OCI-LY7 (cell line): Measurements from ENCODE around the gene CDC42BPB. TPM values are rescaled to one million over a fixed set of nuclear protein-coding genes. Genes with fewer than 3 reads are reported as not detected.

ENCODE experiments used
- BruUV-seq: library from RNA; stranded (reverse); fragments of 400-500 nt; replicated peaks from 2 replicates; lab custom pipeline; 2021; lab: Mats Ljungman, UMichigan
- CTCF ChIA-PET: fragments of 300-600 bp; sonication (Branson Sonifier 250); formaldehyde crosslinking; loops from one replicate; lab custom pipeline; 2022; ENCODE audit warnings: antibody characterized with exemption; ENCODE audit not compliant: unreplicated experiment; lab: Charles Lee
- POLR2A ChIA-PET: fragments of 300-600 bp; sonication (Branson Sonifier 250); formaldehyde crosslinking; loops from one replicate; lab custom pipeline; 2022; ENCODE audit warnings: antibody characterized with exemption; lab: Charles Lee
- DNase-seq: peaks from one replicate; pipeline ENCODE4 v3.0.0-alpha.2; 2015; ENCODE audit warnings: low spot score
- H2AFZ ChIP-seq: fragments of 200-600 bp; sonication (generic), shearing (Covaris generic); 2 replicates; pipeline ENCODE4 v1.6.1; 2014; ENCODE audit warnings: mild to moderate bottlenecking, antibody characterized with exemption, low read length, moderate library complexity
- H3K27ac ChIP-seq: fragments of 200-600 bp; sonication (generic); 2 replicates; pipeline ENCODE4 v1.5.1; 2014; ENCODE audit warnings: mixed run types, low read depth, mild to moderate bottlenecking, moderate library complexity, low read length, inconsistent platforms; ENCODE audit not compliant: poor library complexity, severe bottlenecking
- H3K36me3 ChIP-seq: fragments of 200-600 bp; sonication (generic); 2 replicates; pipeline ENCODE4 v1.6.1; 2014; ENCODE audit warnings: mild to moderate bottlenecking, antibody characterized with exemption, low read length, moderate library complexity, mixed read lengths; ENCODE audit not compliant: insufficient read depth
- H3K4me1 ChIP-seq: fragments of 200-600 bp; sonication (generic); 2 replicates; pipeline ENCODE4 v1.5.1; 2014; ENCODE audit warnings: mild to moderate bottlenecking, low read length; ENCODE audit not compliant: insufficient read depth, poor library complexity, severe bottlenecking
- H3K4me2 ChIP-seq: fragments of 200-600 bp; sonication (generic); 2 replicates; pipeline ENCODE4 v1.6.1; 2014; ENCODE audit warnings: mild to moderate bottlenecking, low read length
- H3K4me3 ChIP-seq: fragments of 200-600 bp; sonication (generic); 2 replicates; pipeline ENCODE4 v1.5.1; 2014; ENCODE audit warnings: mild to moderate bottlenecking, low read depth, low read length; ENCODE audit not compliant: poor library complexity, severe bottlenecking
- H3K79me2 ChIP-seq: fragments of 200-600 bp; sonication (generic); 2 replicates; pipeline ENCODE4 v1.6.1; 2016; ENCODE audit warnings: low read depth, mild to moderate bottlenecking, low read length, moderate library complexity, mixed read lengths; ENCODE audit not compliant: insufficient read depth
- H3K9me2 ChIP-seq: fragments of 200-600 bp; sonication (generic); 2 replicates; pipeline ENCODE4 v1.6.1; 2016; ENCODE audit warnings: mild to moderate bottlenecking, low read length, mixed read lengths; ENCODE audit not compliant: insufficient read depth
- H3K9me3 ChIP-seq: fragments of 200-600 bp; sonication (generic); 2 replicates; pipeline ENCODE4 v1.6.1; 2014; ENCODE audit warnings: mild to moderate bottlenecking, mixed run types, low read length, mixed read lengths
- H4K20me1 ChIP-seq: fragments of 200-600 bp; sonication (generic); 2 replicates; pipeline ENCODE4 v1.6.1; 2014; ENCODE audit warnings: mild to moderate bottlenecking, antibody characterized with exemption, low read length, moderate library complexity, mixed read lengths; ENCODE audit not compliant: insufficient read depth
- CTCF ChIP-seq: fragments of 200-600 bp; sonication (generic); conservative IDR thresholded peaks from 2 replicates; pipeline ENCODE4 v1.5.1; 2014; ENCODE audit warnings: mild to moderate bottlenecking, antibody characterized with exemption, low read length, moderate library complexity, mixed read lengths
- EZH2phosphoT487 ChIP-seq: fragments of 200-600 bp; sonication (generic); IDR thresholded peaks from 2 replicates; pipeline ENCODE4 v1.6.1; 2018; ENCODE audit warnings: low read depth, borderline replicate concordance, mild to moderate bottlenecking, mixed run types, antibody characterized with exemption, low read length, moderate library complexity, mixed read lengths
- intact Hi-C: fragments of 100-400 bp; cut with micrococcal nuclease; formaldehyde crosslinking; loops from one replicate; pipeline ENCODE4 v1.10.0; 2022; ENCODE audit not compliant: unreplicated experiment
- total RNA-seq, 2 experiments: library from RNA; depleted of rRNA in 1 of 2; stranded (reverse); fragments of >200 nt in 1 of 2; shearing (Covaris generic) in 1 of 2; gene quantifications; 2 replicates each; pipeline ENCODE4 v1.2.3, GENCODE V29; 2014 to 2022

Gene CDC42BPB
- total RNA-seq, 2 experiments from 2014 or later, result 0.03 to 0.46 TPM

GRCh38 chr14:103022002-103022684, 35.2 kb downstream of the CDC42BPB start:
- no peaks in the 10 kb centered on the region for H3K79me2 ChIP-seq
- no TSS peak for BruUV-seq
- no peak overlapping the region for H3K4me3 ChIP-seq
- H3K9me3 ChIP-seq, result no peaks in the 10 kb centered on the region
- ChIA-PET POLR2A (interaction anchor here (0.7 to 1.4 kb wide), 2 partner anchors 16 to 204 kb away, joined by 3 read pairs; no protein-coding TSS in a partner anchor), CTCF (no interaction called here)
- H4K20me1 ChIP-seq, result no peaks in the 10 kb centered on the region
- intact Hi-C loops, result no loop called here
- no peak overlapping the region for H3K4me2 ChIP-seq
- no peaks in the 10 kb centered on the region for H3K9me2 ChIP-seq
- no peak overlapping the region for H2AFZ ChIP-seq
- TF ChIP-seq EZH2phosphoT487, result no peak
- no peak for TF ChIP-seq CTCF
- H3K4me1 ChIP-seq, result no peaks in the 10 kb centered on the region
- no peaks in the 10 kb centered on the region for H3K36me3 ChIP-seq
- H3K27ac ChIP-seq, result no peak overlapping the region
- no peak for DNase-seq

GRCh38 chr14:103021684-103022001, 35.7 kb downstream of the CDC42BPB start:
- no peak overlapping the region for H3K27ac ChIP-seq
- BruUV-seq, result no TSS peak
- no peaks in the 10 kb centered on the region for H3K9me2 ChIP-seq
- TF ChIP-seq CTCF (no peak), EZH2phosphoT487 (no peak)
- H3K4me2 ChIP-seq, result no peak overlapping the region
- ChIA-PET POLR2A (no interaction called here), CTCF (no interaction called here)
- H4K20me1 ChIP-seq, result no peaks in the 10 kb centered on the region
- no peaks in the 10 kb centered on the region for H3K9me3 ChIP-seq
- H3K4me1 ChIP-seq, result no peaks in the 10 kb centered on the region
- no peaks in the 10 kb centered on the region for H3K79me2 ChIP-seq
- intact Hi-C loops, result no loop called here
- H2AFZ ChIP-seq, result no peak overlapping the region
- no peaks in the 10 kb centered on the region for H3K36me3 ChIP-seq
- H3K4me3 ChIP-seq, result no peak overlapping the region
- DNase-seq, result no peak
